Measurements from ENCODE around the gene NRL.
"Not testable (repeated sequence)": the region's sequence is repeated elsewhere in the genome, so short reads cannot be mapped to it uniquely, and the experiment has no call there.

Gene NRL

DNA sequence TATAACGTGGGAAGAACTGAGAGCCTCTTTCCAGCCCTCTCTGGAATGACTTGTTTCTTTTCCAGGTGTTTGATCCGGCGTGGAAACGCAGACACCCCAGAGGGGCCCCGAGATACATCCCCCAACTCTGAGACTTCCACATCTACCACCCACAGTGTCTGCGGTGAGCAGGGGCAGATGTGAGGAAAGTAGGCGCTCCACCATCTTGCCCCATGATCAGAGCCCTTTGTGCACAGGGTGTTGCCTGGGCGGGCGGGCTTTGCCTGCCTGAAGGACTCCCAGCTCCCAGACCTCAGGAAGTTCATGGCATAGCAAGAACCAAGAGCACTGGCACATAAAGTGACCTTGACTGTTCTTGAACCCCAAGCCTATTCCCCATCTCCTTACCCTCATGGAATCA, 60.1 kb downstream of the NRL start:
- no peak for DNase-seq (ENCODE audit: extremely low read depth in 1 of 2, low read depth in 1 of 2)

GRCh38 chr14:24054324-24054641, 60.5 kb downstream of the NRL start:
- no peak for DNase-seq (ENCODE audit: extremely low read depth in 1 of 2, low read depth in 1 of 2)

DNA sequence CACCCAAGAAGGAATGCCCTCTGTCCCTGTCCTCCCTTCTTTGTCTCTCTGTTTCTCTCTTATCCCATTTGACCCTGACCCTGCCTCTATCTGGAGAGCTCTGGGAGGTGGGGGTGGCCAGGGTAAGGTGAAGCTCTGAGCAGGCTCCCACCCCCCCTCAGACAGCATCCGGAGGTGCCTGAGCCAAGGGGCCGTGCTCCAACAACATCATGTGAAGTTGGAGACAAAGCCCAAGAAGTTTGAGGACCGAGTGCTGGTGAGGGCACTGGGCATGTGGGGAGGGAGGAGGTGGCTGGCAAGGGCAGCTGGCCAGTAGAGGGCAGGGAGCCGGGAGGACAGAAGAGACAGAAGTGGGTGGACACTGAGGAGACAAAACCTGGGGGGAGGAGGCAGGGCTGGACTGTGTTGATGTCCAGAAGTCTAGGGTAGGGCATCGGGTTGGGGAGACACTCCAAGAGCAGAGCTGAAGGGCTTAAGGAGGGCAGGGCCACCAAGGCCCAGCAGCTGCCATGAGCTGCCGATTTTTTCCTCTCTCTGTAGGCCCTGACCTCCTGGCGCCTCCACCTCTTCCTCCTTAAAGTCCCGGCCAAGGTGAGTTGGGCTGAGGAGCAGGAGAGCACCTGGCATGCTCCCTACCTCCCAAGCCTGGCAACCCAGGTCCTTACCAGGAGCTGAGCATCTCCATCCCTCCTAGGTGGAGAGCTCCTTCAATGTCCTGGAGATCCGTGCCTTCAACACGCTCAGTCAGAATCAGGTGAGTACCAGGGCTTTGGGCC, 61.0 kb downstream of the NRL start:
- no peak for DNase-seq (ENCODE audit: extremely low read depth in 1 of 2, low read depth in 1 of 2)

DNA sequence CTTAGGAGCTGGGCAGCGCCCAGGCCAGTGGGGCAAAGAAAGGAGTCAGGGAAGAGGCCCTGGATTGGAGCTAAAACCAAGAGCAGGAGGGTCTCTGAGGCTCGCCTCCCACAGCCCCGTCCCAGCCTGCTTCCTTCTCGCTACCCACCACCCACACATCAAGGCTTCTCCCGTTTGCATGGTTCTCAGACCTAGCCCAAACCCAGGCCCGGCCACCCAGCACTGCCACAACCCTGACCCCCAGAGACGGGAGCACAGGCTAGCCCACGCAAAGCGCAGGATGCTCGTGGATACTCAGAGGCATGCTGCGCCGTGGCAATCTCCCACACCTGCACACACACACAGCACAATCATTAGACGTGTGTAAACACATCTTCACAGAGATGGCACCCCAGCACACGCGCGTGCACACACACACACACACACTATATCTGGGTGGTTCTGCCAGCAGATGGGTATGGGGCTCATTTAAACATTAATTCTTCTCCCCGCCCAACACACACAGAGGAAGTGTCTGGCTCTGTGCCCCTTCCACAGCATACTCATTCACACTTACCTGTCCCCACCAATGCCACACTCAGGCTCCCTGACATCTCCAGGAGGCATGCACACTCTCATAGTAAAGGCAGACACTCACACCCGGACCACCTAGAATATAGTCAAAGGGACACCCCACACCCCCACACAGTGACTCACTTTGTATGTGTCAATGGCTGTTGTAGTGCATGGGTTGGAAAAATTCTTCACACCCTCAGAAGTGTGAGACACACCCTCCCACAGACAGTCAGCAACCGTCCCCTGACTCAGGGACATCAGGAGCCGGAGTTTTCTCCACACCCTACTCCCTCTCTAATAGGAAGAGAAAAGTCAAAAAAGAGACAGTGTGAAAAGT, 61.8 kb downstream of the NRL start:
- no peak for DNase-seq (ENCODE audit: extremely low read depth in 1 of 2, low read depth in 1 of 2)

DNA sequence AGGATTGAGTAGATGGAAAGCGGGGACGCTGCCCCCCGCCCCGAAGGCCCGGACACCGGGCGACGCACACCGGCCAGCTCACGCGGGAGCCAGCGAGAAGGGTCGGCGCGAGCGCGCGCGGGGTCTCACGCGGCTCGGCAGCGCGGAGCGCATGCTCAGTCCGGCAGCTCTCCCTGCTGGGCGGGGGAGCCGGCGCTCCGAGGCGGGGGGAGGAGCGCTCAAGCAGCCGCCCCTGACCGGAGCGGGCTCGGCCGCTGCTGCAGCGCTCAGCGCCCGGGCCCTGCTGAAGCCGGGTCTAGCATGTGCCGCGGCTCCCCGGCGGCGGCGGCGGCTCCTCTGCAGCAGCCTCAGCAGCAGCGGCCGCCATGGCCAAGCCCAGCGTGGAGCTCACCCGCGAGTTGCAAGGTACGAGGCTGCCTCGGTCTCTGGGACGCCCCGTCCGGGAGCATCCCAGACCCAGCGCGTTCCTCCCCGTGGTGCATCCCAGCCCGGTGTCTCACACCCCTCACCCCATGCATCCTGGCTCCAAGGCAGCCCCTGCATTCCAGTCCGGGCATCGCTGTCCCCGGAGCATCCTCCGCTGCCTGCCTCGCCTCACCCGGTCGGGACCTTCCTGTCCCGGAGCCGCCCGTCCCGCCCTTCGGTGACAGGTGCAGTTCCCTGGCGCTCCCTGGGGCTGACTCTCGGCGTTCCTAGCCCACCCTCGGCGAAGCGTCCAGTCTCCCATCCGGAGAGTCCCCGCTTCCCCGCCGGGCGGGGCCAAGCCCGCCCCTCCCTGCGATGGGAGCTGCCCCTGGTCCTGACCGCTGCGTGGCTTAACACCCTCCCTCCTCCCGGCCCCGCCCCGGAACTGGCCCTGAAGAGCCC, 62.7 kb downstream of the NRL start, which contains the start of gene CARMIL3:
TSS of gene CARMIL3 (plus strand) at position 221 of the 867 bp plus-strand sequence. CDS start at position 366, 145 bp downstream.
- DNase-seq (ENCODE audit: extremely low read depth in 1 of 2, low read depth in 1 of 2): peak in 1 of 2 donors; percentile 44

DNA sequence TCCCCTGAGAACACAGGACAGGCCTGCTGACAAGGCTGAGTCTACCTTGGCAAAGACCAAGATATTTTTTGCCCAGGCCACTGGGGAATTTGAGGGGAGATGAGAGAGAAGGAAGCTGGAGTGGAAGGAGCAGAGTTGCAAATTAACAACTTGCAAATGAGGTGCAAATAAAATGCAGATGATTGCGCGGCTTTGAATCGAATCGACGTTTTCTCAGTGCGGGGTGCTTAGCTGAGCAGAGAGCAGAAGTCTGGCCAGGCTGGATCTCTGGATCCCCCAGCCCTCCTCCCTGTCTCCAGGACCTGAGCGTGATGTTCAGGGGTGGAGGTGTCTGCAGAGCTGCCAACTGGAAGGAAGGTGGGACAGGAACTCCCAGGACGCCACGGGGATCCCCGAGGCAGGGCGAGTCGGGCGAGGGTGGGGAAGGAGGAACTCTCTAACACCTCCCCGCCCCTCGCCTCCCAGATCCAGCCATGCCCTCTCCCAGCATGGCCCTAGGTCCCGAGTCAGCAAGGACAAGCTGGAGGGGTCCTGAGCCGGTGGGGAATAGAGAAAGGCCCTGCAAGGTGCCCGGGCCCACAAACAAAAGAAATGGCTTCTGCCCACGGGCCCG, 63.5 kb downstream of the NRL start:
- no peak for DNase-seq (ENCODE audit: extremely low read depth in 1 of 2, low read depth in 1 of 2)

DNA sequence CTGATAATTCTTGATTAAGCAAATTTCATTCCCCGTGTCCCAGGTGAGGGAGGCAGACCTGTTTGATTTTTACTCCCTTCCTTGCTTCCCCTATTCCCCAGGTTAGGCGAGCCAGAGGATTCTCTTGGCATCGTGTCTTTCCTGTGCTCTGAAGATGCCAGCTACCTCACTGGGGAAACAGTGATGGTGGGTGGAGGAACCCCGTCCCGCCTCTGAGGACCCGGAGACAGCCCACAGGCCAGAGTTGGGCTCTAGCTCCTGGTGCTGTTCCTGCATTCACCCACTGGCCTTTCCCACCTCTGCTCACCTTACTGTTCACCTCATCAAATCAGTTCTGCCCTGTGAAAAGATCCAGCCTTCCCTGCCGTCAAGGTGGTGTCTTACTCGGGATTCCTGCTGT, 64.0 kb downstream of the NRL start:
- not testable (repeated sequence) for DNase-seq (ENCODE audit: extremely low read depth in 1 of 2, low read depth in 1 of 2)

DNA sequence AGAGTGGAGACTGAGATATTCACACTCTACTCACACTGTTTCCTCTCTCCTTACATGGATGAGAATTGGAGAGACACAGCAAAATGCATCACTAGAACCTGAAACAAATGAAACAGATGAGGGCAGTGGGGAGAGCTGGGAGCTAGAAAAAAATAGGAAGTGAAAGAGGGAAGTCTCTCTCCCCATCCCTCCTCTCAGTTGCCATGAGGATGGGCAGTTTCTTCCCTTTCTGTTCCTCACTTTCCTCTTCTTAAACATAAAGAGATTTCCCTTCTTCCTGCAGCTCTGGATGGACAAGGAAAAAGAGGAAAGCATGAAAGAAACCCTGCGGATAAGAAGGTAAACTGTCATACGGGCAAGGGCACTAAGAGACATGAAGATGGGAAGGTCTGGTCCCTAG, 65.7 kb downstream of the NRL start:
- not testable (repeated sequence) for DNase-seq (ENCODE audit: extremely low read depth in 1 of 2, low read depth in 1 of 2)

- DNase-seq (ENCODE audit: extremely low read depth in 1 of 2, low read depth in 1 of 2): no peak
Observed at GRCh38 chr14:24042746-24043145, 72.0 kb downstream of the NRL start.

DNA sequence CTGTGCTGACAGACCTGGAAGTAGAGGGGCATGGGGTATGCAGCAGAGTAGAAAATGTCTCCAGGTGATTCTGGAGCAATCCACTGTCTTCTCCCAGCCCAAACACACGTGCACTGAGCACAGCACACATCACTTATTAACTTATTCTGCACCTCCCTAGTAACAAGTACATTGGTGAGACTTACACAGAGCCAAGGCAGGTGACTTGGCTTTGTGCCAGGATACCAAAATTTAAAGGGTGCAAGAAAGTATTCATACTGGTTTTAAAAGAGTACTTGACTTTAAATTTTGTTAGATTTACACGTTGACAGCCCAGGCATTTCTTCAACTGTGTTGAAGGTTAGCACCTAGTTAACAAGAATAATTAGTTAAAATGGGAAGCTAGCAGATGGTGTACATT, 74.1 kb downstream of the NRL start:
- DNase-seq (ENCODE audit: extremely low read depth in 1 of 2, low read depth in 1 of 2): no peak

GRCh38 chr14:24038686-24039085, 76.1 kb downstream of the NRL start:
- DNase-seq (ENCODE audit: extremely low read depth in 1 of 2, low read depth in 1 of 2): no peak

DNA sequence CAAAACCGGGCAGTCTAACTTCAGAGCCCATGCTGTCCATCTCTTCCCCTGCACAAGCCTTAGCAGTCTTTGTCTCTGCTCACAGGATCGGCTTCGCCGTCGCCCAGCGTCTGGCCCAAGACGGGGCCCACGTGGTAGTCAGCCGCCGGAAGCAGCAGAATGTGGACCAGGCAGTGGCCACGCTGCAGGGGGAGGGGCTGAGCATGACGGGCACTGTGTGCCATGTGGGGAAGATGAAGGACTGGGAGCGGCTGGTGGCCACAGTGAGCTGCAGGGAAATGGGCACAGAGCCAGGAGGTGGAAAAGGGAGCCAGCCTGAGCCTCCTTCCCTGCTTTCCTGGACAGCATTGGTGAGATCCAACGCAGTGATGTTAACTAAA, 77.1 kb downstream of the NRL start:
- no peak for DNase-seq (ENCODE audit: extremely low read depth in 1 of 2, low read depth in 1 of 2)

DNA sequence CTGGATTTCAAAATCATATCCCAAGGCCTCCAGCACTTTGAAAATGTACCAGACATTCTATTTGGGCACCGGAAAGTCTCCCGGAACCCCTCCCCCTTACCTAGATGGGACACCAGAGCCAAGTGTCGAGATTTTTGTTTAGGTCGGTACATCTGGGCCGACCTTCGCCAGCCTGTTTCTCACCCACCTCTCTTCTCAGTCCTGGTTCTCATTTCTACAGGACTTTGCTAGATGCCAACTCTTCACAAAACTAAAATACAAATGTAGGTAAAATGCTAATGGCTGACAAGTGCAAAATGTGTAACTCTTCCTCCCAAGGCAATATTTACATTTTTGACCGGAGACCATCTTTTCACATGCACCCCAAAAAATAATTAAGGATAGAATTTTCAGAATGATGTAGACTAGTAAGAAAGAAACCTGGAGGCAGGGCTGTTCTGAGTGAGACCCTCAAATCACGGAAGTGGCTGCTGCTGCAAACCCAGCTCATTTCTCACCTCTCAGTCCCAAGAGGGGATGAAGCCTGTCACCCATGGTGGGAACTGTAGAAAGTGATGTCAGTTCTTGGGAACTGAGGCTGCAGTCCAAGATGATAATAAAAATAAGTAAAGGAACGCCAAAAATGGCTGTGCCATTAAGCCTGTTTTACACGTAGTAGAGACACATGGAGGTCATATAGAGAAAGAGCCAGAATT, 77.6 kb downstream of the NRL start:
- DNase-seq (ENCODE audit: extremely low read depth in 1 of 2, low read depth in 1 of 2): not testable (repeated sequence)

- DNase-seq (ENCODE audit: extremely low read depth in 1 of 2, low read depth in 1 of 2): peak in 1 of 2 donors; percentile 52
Observed at GRCh38 chr14:24036169-24036962, 78.4 kb downstream of the NRL start.

- not testable (repeated sequence) for DNase-seq (ENCODE audit: extremely low read depth in 1 of 2, low read depth in 1 of 2)
Observed at GRCh38 chr14:24035769-24036168, 79.0 kb downstream of the NRL start.

DNA sequence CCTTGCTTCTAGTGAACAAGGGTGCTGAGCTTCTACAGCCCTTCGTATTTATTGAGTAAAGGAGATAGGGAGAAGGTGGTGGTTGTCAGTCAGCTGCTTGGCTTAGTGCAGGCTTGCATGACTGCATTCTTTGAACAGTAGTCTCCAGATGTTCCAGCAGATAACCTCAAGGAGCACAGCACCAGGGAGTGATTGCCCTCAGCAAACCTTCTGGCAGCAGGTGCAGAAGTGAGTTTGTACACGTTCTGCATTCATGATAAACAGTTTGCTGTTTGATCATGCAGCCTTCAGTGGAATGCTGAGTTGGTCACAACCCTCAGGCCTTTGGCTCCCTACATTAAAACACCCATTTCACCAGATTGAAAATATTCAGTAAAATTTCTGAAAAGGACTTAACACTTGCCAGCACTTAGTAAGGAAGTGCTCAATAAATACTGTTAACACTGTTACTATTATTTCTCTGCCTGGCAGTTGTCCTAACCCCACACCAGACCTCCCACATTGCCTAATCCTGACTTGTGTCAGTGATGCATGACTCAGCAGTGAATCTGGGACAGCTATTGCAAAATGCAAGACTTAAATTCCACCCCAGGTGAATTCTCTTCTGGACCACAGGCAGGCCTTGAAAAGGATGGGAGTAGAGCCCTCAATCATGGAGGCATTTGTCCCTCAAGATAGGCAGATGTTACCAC, 81.9 kb downstream of the NRL start:
- no peak for DNase-seq (ENCODE audit: extremely low read depth in 1 of 2, low read depth in 1 of 2)

DNA sequence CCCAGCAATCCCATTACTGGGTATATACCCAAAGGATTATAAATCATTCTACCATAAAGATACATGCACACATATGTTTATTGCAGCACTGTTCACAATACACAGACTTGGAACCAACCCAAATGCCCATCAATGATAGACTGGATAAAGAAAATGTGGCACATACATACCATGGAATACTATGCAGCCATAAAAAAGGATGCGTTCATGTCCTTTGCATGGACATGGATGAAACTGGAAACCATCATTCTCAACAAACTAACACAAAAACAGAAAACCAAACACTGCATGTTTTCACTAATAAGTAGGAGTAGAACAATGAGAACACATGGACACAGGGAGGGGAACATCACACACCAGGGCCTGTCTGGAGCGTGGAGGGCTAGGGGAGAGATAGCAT, 83.4 kb downstream of the NRL start:
- DNase-seq (ENCODE audit: extremely low read depth in 1 of 2, low read depth in 1 of 2): not testable (repeated sequence)

DNA sequence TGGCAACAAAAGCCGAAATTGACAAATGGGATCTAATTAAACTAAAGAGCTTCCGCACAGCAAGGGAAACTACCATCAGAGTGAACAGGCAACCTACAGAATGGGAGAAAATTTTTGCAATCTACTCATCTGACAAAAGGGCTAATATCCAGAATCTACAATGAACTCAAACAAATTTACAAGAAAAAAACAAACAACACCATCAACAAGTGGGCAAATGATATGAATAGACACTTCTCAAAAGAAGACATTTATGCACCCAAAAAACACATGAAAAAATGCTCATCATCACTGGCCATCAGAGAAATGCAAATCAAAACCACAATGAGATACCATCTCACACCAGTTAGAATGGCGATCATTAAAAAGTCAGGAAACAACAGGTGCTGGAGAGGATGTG, 85.1 kb downstream of the NRL start:
- not testable (repeated sequence) for DNase-seq (ENCODE audit: extremely low read depth in 1 of 2, low read depth in 1 of 2)
